Measurements from ENCODE around the gene NCS1.

- TF ChIP-seq POLR2A (IDR thresholded peaks at IDR 0.05) (no peak), POLR2AphosphoS5 (IDR thresholded peaks at IDR 0.05) (no peak)
- TF ChIP-seq, protein P1, sequence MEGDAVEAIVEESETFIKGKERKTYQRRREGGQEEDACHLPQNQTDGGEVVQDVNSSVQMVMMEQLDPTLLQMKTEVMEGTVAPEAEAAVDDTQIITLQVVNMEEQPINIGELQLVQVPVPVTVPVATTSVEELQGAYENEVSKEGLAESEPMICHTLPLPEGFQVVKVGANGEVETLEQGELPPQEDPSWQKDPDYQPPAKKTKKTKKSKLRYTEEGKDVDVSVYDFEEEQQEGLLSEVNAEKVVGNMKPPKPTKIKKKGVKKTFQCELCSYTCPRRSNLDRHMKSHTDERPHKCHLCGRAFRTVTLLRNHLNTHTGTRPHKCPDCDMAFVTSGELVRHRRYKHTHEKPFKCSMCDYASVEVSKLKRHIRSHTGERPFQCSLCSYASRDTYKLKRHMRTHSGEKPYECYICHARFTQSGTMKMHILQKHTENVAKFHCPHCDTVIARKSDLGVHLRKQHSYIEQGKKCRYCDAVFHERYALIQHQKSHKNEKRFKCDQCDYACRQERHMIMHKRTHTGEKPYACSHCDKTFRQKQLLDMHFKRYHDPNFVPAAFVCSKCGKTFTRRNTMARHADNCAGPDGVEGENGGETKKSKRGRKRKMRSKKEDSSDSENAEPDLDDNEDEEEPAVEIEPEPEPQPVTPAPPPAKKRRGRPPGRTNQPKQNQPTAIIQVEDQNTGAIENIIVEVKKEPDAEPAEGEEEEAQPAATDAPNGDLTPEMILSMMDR (IDR thresholded peaks at IDR 0.05) = no peak
These were observed 71.6 kb downstream of the NCS1 start for GRCh38 chr9:130243882-130244170.

All from gastroesophageal sphincter (tissue), 3 donors.